Frontal cortex (tissue), 4 donors: ENCODE measurements around the gene ZNF133. TPM values are rescaled to one million over a fixed set of nuclear protein-coding genes. Genes with fewer than 3 reads are reported as not detected.
"Not testable (repeated sequence)": the region's sequence is repeated elsewhere in the genome, so short reads cannot be mapped to it uniquely, and the experiment has no call there.

Source experiments
- DNase-seq, 2 donors: peaks; one replicate each; pipeline ENCODE4 v3.0.0; 2012; ENCODE audit warnings: low spot score in 2 of 2
- FAIRE-seq: peaks from 2 replicates; lab custom pipeline; 2012; peaks lifted over from hg19 to GRCh38; lab: Jason Lieb, UNC
- total RNA-seq: library from RNA; depleted of rRNA; stranded (reverse); fragments of >200 nt; gene quantifications from one replicate; pipeline ENCODE4 v1.2.3, GENCODE V29; 2014
- donor health status: control.
- donor health status: control.
- donor health status: control.

ZNF133 gene
- total RNA-seq = 26.9 TPM

GRCh38 chr20:18287915-18288748 lies at the start of gene ZNF133:
TSS of gene ZNF133 (plus strand) at chr20:18288527. CDS start at chr20:18305687, 17,160 bp downstream.
- FAIRE-seq = no peak
- peak; percentile 79 to 87 for DNase-seq

GRCh38 chr20:18240997-18241396 lies 47.3 kb upstream of the ZNF133 start:
- FAIRE-seq (no peak), DNase-seq (no peak)

- FAIRE-seq = no peak
- DNase-seq = no peak
Observed at GRCh38 chr20:18243802-18244201, 44.5 kb upstream of the ZNF133 start.

GRCh38 chr20:18248545-18248944 lies 39.8 kb upstream of the ZNF133 start:
- DNase-seq, FAIRE-seq: not testable (repeated sequence)

- FAIRE-seq (no peak), DNase-seq (no peak)
Observed at GRCh38 chr20:18250217-18250616, 38.1 kb upstream of the ZNF133 start.

- DNase-seq (no peak), FAIRE-seq (no peak)
Observed at GRCh38 chr20:18252597-18253451, 35.5 kb upstream of the ZNF133 start.

- no peak for FAIRE-seq
- no peak for DNase-seq
Observed at GRCh38 chr20:18254615-18255014, 33.7 kb upstream of the ZNF133 start.

GRCh38 chr20:18255526-18255925 lies 32.8 kb upstream of the ZNF133 start:
- no peak for FAIRE-seq

GRCh38 chr20:18256440-18257090 lies 31.8 kb upstream of the ZNF133 start:
- DNase-seq (no peak), FAIRE-seq (no peak)

More at GRCh38 chr20:18255526-18255925, 32.8 kb upstream of the ZNF133 start:
- DNase-seq = no peak

- DNase-seq (no peak), FAIRE-seq (no peak)
Observed at GRCh38 chr20:18258126-18258860, 30.0 kb upstream of the ZNF133 start.

GRCh38 chr20:18259730-18260129 lies 28.6 kb upstream of the ZNF133 start:
- FAIRE-seq = no peak
- DNase-seq = no peak

GRCh38 chr20:18263723-18264122 lies 24.6 kb upstream of the ZNF133 start:
- FAIRE-seq = no peak
- no peak for DNase-seq

GRCh38 chr20:18265441-18265840 lies 22.9 kb upstream of the ZNF133 start:
- DNase-seq (no peak), FAIRE-seq (no peak)

- FAIRE-seq = no peak
- no peak for DNase-seq
Observed at GRCh38 chr20:18266282-18266681, 22.0 kb upstream of the ZNF133 start.

GRCh38 chr20:18267815-18268214 lies 20.5 kb upstream of the ZNF133 start:
- no peak for FAIRE-seq
- DNase-seq = no peak

- no peak for FAIRE-seq
- DNase-seq = no peak
Observed at GRCh38 chr20:18271160-18271559, 17.2 kb upstream of the ZNF133 start.

- DNase-seq = no peak
- no peak for FAIRE-seq
Observed at GRCh38 chr20:18272451-18272850, 15.9 kb upstream of the ZNF133 start.

- no peak for FAIRE-seq
- DNase-seq = no peak
Observed at GRCh38 chr20:18273738-18274137, 14.6 kb upstream of the ZNF133 start.

GRCh38 chr20:18275960-18276359 lies 12.4 kb upstream of the ZNF133 start:
- FAIRE-seq, DNase-seq: not testable (repeated sequence)

- FAIRE-seq = no peak
- DNase-seq = peak in 1 of 2 donors; percentile 38
Observed at GRCh38 chr20:18276821-18277220, 11.5 kb upstream of the ZNF133 start.
